ENCODE measurements around the gene C16orf96. TPM values are rescaled to one million over a fixed set of nuclear protein-coding genes. Genes with fewer than 3 reads are reported as not detected.

The C16orf96 gene
- total and polyA plus RNA-seq, 2 of the 13 experiments (the other 11 are each of a cell fraction or from before 2014, with no cell fraction given): 0.03 TPM; not detected in 1

DNA sequence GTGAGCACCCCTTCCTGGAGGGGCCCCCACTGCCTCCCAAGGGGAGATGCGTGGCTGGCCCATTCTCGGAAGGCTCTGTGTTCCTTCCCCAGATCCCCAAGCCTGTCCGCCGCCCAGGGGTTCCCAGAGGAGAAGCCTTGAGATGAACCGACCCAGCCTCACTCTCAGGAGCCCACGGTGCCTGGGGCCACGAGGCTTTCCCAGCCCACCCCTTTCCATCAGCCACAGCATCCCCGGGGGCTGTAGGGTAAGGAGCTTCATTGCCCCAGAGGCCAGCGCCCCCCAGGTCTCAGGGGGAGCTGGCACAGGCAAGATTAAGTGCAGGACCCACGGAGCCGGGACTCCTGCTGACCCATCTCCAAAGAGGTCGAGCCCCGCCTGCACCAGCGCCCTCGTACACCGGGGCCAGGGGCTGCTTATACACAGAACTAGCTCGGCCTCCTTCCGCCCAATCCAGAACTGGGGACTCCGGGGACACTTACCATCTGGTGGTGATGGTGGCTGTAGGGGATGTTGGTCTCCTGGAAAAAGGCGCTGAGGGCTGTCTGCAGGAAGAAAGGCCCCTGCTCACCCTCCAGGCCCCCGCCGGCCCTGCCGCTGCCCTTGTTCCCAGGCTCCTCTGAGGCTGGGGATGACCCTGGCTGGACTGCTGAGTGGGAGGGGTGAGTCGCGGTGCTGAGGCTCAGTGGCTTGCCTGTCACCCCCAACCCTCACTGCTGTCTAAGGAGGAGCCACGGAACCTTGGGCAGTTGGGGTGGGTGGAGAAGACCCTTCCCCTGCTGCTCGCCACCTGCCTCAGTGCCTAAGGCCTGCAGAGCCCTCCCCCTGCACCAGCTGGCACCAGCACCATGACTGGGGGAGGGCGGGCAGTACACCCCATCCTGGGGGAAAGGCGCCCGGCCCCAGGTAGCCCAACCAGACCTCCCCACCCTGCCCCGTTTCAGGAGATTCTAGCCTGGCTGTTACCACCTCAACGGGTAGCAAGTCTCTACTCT lies 54.2 kb downstream of the C16orf96 start:
- Histone ChIP-seq H3K36me3 (replicated peaks in 1 of 2; ENCODE audit: control insufficient read depth in 1 of 2, insufficient read depth in 2 of 2, low read length in 2 of 2) (peaks cover 8 to 31% of the 10 kb centered on the region in 2 experiments; a peak in 3 of 5 replicates), H3K79me2 (ENCODE audit: insufficient read depth, low read length) (peaks cover 38% of the 10 kb centered on the region), H3K4me3 (replicated peaks in 1 of 3; ENCODE audit: insufficient read depth in 1 of 3, low read depth in 2 of 3, low read length in 3 of 3) (no peak overlapping the region), H3K27me3 (ENCODE audit: control insufficient read depth in 1 of 2, insufficient read depth in 2 of 2, low read length in 2 of 2) (no peaks in the 10 kb centered on the region; a peak in 1 of 5 replicates), H3K4me1 (ENCODE audit: insufficient read depth, low read length) (peaks cover 33% of the 10 kb centered on the region), H3K9ac (ENCODE audit: insufficient read depth, low read depth, low read length) (no peak overlapping the region), H3K9me3 (ENCODE audit: low read length) (no peaks in the 10 kb centered on the region), H3K27ac (ENCODE audit: extremely low read length, insufficient read depth, low read length) (no peak overlapping the region), H3K4me2 (ENCODE audit: low read depth, low read length) (no peak overlapping the region), H2AFZ (ENCODE audit: low read length) (no peak overlapping the region), H4K20me1 (ENCODE audit: insufficient read depth, low read length) (peaks cover 31% of the 10 kb centered on the region; the same call in 1 of the 2 replicates)
- FAIRE-seq (no peak), DNase-seq (ENCODE audit: low spot score) (no peak), ATAC-seq (no peak)
- ChIA-PET CTCF (ENCODE audit: low intra/inter-chr PET ratio, low total read pairs) (no interaction called here), POLR2A (interaction anchor here (0.6 kb wide), 1 partner anchor 157 kb away, joined by 3 read pairs; no protein-coding TSS in a partner anchor)
- TF ChIP-seq NFE2L2 (IDR thresholded peaks at IDR 0.05; ENCODE audit: low read length) (no peak), NR2C2 (CRISPR knock-in tag; IDR thresholded peaks at IDR 0.05; ENCODE audit: borderline replicate concordance) (no peak), MTF1 (CRISPR knock-in tag; IDR thresholded peaks at IDR 0.05) (no peak), ZNF546 (CRISPR knock-in tag; conservative IDR thresholded peaks at IDR 0.05) (no peak), RBAK (CRISPR knock-in tag; IDR thresholded peaks at IDR 0.05) (no peak), ZNF572 (CRISPR knock-in tag; IDR thresholded peaks at IDR 0.05) (no peak), PTBP1 (IDR thresholded peaks at IDR 0.05; ENCODE audit: low read depth, low read length, poor library complexity, severe bottlenecking) (no peak), ZSCAN12 (CRISPR knock-in tag; IDR thresholded peaks at IDR 0.05) (no peak), IRX3 (CRISPR knock-in tag; IDR thresholded peaks at IDR 0.05; ENCODE audit: borderline replicate concordance, low read depth) (no peak), ZNF460 (CRISPR knock-in tag; IDR thresholded peaks at IDR 0.05; ENCODE audit: borderline replicate concordance) (no peak), ZNF724P (CRISPR knock-in tag; IDR thresholded peaks at IDR 0.05; ENCODE audit: borderline replicate concordance) (no peak), KLF6 (CRISPR knock-in tag; IDR thresholded peaks at IDR 0.05) (no peak), PRMT3 (CRISPR knock-in tag; IDR thresholded peaks at IDR 0.05; ENCODE audit: borderline replicate concordance, low read depth) (no peak), ZNF260 (CRISPR knock-in tag; IDR thresholded peaks at IDR 0.05; ENCODE audit: borderline replicate concordance, low read depth) (no peak), MAZ (IDR thresholded peaks at IDR 0.05; ENCODE audit: borderline replicate concordance, low read depth, low read length) (no peak), MAZ (CRISPR knock-in tag; IDR thresholded peaks at IDR 0.05; ENCODE audit: low read depth) (no peak)
- TF ChIP-seq, protein P1, sequence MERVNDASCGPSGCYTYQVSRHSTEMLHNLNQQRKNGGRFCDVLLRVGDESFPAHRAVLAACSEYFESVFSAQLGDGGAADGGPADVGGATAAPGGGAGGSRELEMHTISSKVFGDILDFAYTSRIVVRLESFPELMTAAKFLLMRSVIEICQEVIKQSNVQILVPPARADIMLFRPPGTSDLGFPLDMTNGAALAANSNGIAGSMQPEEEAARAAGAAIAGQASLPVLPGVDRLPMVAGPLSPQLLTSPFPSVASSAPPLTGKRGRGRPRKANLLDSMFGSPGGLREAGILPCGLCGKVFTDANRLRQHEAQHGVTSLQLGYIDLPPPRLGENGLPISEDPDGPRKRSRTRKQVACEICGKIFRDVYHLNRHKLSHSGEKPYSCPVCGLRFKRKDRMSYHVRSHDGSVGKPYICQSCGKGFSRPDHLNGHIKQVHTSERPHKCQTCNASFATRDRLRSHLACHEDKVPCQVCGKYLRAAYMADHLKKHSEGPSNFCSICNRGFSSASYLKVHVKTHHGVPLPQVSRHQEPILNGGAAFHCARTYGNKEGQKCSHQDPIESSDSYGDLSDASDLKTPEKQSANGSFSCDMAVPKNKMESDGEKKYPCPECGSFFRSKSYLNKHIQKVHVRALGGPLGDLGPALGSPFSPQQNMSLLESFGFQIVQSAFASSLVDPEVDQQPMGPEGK (CRISPR knock-in tag; IDR thresholded peaks at IDR 0.05): no peak
- TF ChIP-seq, protein P2, sequence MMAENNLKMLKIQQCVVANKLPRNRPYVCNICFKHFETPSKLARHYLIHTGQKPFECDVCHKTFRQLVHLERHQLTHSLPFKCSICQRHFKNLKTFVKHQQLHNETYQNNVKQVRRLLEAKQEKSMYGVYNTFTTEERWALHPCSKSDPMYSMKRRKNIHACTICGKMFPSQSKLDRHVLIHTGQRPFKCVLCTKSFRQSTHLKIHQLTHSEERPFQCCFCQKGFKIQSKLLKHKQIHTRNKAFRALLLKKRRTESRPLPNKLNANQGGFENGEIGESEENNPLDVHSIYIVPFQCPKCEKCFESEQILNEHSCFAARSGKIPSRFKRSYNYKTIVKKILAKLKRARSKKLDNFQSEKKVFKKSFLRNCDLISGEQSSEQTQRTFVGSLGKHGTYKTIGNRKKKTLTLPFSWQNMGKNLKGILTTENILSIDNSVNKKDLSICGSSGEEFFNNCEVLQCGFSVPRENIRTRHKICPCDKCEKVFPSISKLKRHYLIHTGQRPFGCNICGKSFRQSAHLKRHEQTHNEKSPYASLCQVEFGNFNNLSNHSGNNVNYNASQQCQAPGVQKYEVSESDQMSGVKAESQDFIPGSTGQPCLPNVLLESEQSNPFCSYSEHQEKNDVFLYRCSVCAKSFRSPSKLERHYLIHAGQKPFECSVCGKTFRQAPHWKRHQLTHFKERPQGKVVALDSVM (CRISPR knock-in tag; IDR thresholded peaks at IDR 0.05): no peak
- TF ChIP-seq, protein P3, sequence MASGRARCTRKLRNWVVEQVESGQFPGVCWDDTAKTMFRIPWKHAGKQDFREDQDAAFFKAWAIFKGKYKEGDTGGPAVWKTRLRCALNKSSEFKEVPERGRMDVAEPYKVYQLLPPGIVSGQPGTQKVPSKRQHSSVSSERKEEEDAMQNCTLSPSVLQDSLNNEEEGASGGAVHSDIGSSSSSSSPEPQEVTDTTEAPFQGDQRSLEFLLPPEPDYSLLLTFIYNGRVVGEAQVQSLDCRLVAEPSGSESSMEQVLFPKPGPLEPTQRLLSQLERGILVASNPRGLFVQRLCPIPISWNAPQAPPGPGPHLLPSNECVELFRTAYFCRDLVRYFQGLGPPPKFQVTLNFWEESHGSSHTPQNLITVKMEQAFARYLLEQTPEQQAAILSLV (CRISPR knock-in tag; IDR thresholded peaks at IDR 0.05; ENCODE audit: borderline replicate concordance): no peak
- intact Hi-C loops (cut with micrococcal nuclease; ENCODE audit: unreplicated experiment) (loop anchor here (10.0 kb wide), 1 partner anchor 344 kb away; the partner anchor contains the start of gene SEC14L5), in situ Hi-C loops (cut with HindIII; ENCODE audit: extremely low pct_ligation_motif_present, low pct_unique_long_range_greater_than_20kb) (no loop called here)
- 98% methylated on average over 8 of the region's 32 CpGs for WGBS (ENCODE audit: low lambda C conversion rate)
- no TSS peak for BruUV-seq (replicated peaks)

All from HepG2 (cell line).